OCI-LY7 (cell line): ENCODE data around the gene GJA1.

Experiments used
- CTCF ChIP-seq: fragments of 200-600 bp; sonication (generic); conservative IDR thresholded peaks from 2 replicates; pipeline ENCODE4 v1.5.1; 2014; ENCODE audit warnings: mild to moderate bottlenecking, antibody characterized with exemption, low read length, moderate library complexity, mixed read lengths
- EZH2phosphoT487 ChIP-seq: fragments of 200-600 bp; sonication (generic); IDR thresholded peaks from 2 replicates; pipeline ENCODE4 v1.6.1; 2018; ENCODE audit warnings: low read depth, borderline replicate concordance, mild to moderate bottlenecking, mixed run types, antibody characterized with exemption, low read length, moderate library complexity, mixed read lengths

DNA sequence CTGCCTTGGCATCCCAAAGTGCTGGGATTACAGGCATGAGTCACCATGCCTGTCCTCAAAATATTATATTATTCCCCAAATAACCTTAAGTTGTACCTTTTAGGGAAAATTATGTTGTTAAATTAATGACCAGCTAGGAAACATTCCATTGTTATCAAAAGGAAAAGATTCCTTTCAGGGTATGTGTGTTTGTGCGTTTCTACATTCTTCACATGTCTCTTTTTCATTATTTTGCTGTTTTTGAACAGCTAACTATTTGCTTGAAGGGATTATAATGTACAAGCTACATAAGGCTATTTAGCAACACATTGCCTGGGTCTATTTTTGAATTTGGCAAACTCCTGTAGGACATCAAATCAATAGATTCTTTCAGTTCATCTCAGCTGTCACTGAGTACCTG lies 57.1 kb downstream of the GJA1 start:
- TF ChIP-seq CTCF, result no peak
- TF ChIP-seq EZH2phosphoT487, result no peak
